Measurements from ENCODE around the gene ZNF668.
"Not testable (repeated sequence)": the region's sequence is repeated elsewhere in the genome, so short reads cannot be mapped to it uniquely, and the experiment has no call there.

DNA sequence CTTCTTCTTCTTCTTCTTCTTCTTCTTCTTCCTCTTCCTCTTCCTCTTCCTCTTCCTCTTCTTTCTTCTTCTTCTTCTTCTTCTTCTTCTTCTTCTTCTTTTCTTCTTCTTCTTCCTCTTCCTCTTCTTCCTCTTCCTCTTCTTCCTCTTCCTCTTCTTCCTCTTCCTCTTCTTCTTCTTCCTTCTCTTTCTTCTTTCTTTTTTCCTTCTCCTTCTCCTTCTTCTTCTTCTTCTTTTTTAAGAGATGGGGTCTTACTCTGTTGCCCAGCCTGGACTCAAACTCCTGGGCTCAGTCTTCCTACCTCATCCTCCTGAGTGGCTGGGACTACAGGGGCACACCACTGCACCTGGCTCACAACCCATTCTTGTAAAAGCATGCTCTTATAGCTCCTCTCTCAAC is 60.7 kb downstream of the ZNF668 start:
- TF ChIP-seq, protein P1, sequence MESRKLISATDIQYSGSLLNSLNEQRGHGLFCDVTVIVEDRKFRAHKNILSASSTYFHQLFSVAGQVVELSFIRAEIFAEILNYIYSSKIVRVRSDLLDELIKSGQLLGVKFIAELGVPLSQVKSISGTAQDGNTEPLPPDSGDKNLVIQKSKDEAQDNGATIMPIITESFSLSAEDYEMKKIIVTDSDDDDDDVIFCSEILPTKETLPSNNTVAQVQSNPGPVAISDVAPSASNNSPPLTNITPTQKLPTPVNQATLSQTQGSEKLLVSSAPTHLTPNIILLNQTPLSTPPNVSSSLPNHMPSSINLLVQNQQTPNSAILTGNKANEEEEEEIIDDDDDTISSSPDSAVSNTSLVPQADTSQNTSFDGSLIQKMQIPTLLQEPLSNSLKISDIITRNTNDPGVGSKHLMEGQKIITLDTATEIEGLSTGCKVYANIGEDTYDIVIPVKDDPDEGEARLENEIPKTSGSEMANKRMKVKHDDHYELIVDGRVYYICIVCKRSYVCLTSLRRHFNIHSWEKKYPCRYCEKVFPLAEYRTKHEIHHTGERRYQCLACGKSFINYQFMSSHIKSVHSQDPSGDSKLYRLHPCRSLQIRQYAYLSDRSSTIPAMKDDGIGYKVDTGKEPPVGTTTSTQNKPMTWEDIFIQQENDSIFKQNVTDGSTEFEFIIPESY (IDR thresholded peaks at IDR 0.05; ENCODE audit: borderline replicate concordance, low read depth): not testable (repeated sequence)
- TF ChIP-seq USF1 (IDR thresholded peaks at IDR 0.05; ENCODE audit: borderline replicate concordance, low read depth); YY1 (IDR thresholded peaks at IDR 0.05; ENCODE audit: low read depth); MXI1 (IDR thresholded peaks at IDR 0.05; ENCODE audit: low read depth, low read length); TCF12 (IDR thresholded peaks at IDR 0.05); TEAD4 (IDR thresholded peaks at IDR 0.05; ENCODE audit: borderline replicate concordance, insufficient read depth); CHD2 (IDR thresholded peaks at IDR 0.05; ENCODE audit: low read length, partially characterized antibody); RFX5 (IDR thresholded peaks at IDR 0.05; ENCODE audit: low read length): not testable (repeated sequence)
- TF ChIP-seq, protein P2, sequence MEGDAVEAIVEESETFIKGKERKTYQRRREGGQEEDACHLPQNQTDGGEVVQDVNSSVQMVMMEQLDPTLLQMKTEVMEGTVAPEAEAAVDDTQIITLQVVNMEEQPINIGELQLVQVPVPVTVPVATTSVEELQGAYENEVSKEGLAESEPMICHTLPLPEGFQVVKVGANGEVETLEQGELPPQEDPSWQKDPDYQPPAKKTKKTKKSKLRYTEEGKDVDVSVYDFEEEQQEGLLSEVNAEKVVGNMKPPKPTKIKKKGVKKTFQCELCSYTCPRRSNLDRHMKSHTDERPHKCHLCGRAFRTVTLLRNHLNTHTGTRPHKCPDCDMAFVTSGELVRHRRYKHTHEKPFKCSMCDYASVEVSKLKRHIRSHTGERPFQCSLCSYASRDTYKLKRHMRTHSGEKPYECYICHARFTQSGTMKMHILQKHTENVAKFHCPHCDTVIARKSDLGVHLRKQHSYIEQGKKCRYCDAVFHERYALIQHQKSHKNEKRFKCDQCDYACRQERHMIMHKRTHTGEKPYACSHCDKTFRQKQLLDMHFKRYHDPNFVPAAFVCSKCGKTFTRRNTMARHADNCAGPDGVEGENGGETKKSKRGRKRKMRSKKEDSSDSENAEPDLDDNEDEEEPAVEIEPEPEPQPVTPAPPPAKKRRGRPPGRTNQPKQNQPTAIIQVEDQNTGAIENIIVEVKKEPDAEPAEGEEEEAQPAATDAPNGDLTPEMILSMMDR (IDR thresholded peaks at IDR 0.05): not testable (repeated sequence)

Data from SK-N-SH (cell line).